Erythroblast (primary cell): ENCODE measurements around the gene BSCL2.

Experiments
- GATA1 ChIP-seq: IDR thresholded peaks from 2 replicates; pipeline ENCODE4 v1.6.1; 2011; ENCODE audit warnings: low read depth, mild to moderate bottlenecking, control low read depth, low read length, moderate library complexity
- POLR2A ChIP-seq: IDR thresholded peaks from 2 replicates; pipeline ENCODE4 v1.6.1; 2011; ENCODE audit warnings: mild to moderate bottlenecking, low read length

DNA sequence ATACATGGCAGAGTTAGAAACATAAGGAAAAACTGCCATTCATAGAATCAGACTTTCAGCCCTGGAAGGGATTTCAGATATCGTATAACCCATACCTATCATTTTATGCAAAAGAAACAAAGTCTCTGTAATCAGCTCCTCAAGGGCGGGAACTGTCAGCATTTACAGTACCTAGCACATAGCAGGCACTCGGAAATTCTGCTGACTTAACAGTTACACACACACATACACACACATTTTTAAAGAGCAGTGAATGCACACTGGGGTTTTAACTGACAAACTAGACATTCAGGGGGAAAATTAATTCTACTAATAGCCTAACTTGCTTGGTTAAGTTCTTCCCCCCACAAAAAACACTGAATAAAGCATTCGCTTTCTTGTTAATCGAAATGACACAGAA, 9.0 kb upstream of the BSCL2 start:
- TF ChIP-seq POLR2A (no peak), GATA1 (no peak)
